RWPE1 (cell line): Measurements from ENCODE around the gene TIE1.

ENCODE experiments used
- CTCF ChIA-PET: fragments of 350-600 bp; sonication (Branson Sonifier 250); formaldehyde crosslinking; extraction: SDS; loops from one replicate; lab custom pipeline; 2021; lab: Yijun Ruan, JAX
- POLR2A ChIA-PET: fragments of 400-600 bp; formaldehyde crosslinking; extraction: SDS; loops from one replicate; lab custom pipeline; 2020; ENCODE audit warnings: antibody characterized with exemption; ENCODE audit not compliant: low non-redundant PET; lab: Yijun Ruan, JAX
- DNase-seq: peaks from one replicate; pipeline ENCODE4 v3.0.0; 2012; ENCODE audit warnings: low spot score
- H3K27ac ChIP-seq: fragments of 450-650 bp; 2 replicates; pipeline ENCODE4 v1.5.1; 2017
- CTCF ChIP-seq: fragments of 450-650 bp; conservative IDR thresholded peaks from 2 replicates; pipeline ENCODE4 v1.5.1; 2017; ENCODE audit warnings: low read depth, mild to moderate bottlenecking

Gene TIE1

GRCh38 chr1:43285269-43285990, 15.4 kb upstream of the TIE1 start, which contains the start of gene C1orf210:
TSS of gene C1orf210 (minus strand) at chr1:43285581. CDS start at chr1:43283270, 2,311 bp downstream.
- H3K27ac ChIP-seq, result no peak within 1 kb of the TSS
- CTCF ChIA-PET, result interaction anchor here (0.6 to 2.2 kb wide), 11 partner anchors 9 to 517 kb away, joined by 3 to 15 read pairs (median 3); no protein-coding TSS in a partner anchor
- POLR2A ChIA-PET, result interaction anchor here (1.1 kb wide), 1 partner anchor 73 kb away, joined by 4 read pairs; no protein-coding TSS in a partner anchor
- DNase-seq, result peak; percentile 94
- TF ChIP-seq CTCF, result 0 out of 2 replicates have a peak, but pooled peaks have one; percentile 19

GRCh38 chr1:43286115-43286514, 14.7 kb upstream of the TIE1 start:
- DNase-seq, result no peak
- no peak overlapping the region for H3K27ac ChIP-seq
- no peak for TF ChIP-seq CTCF
- POLR2A ChIA-PET, result interaction anchor here (1.1 kb wide), 1 partner anchor 72 kb away, joined by 4 read pairs; no protein-coding TSS in a partner anchor
- CTCF ChIA-PET, result interaction anchor here (0.6 to 2.2 kb wide), 8 partner anchors 8 to 158 kb away, joined by 3 to 15 read pairs (median 4); no protein-coding TSS in a partner anchor

GRCh38 chr1:43286533-43286932, 14.2 kb upstream of the TIE1 start:
- no peak for DNase-seq
- no peak for TF ChIP-seq CTCF
- ChIA-PET POLR2A (no interaction called here), CTCF (interaction anchor here (1.5 kb wide), 1 partner anchor 14 kb away, joined by 4 read pairs; no protein-coding TSS in a partner anchor)
- no peak overlapping the region for H3K27ac ChIP-seq

- TF ChIP-seq CTCF, result no peak
- ChIA-PET POLR2A (no interaction called here), CTCF (no interaction called here)
- DNase-seq, result no peak
- H3K27ac ChIP-seq, result no peak overlapping the region
Measured at GRCh38 chr1:43288058-43288784, 12.6 kb upstream of the TIE1 start.

GRCh38 chr1:43288785-43289706, 11.7 kb upstream of the TIE1 start:
- no peak for DNase-seq
- POLR2A ChIA-PET, result no interaction called here
- H3K27ac ChIP-seq, result no peak overlapping the region
- TF ChIP-seq CTCF, result no peak
- CTCF ChIA-PET, result no interaction called here
